ENCODE measurements around the gene OR6B2.

DNA sequence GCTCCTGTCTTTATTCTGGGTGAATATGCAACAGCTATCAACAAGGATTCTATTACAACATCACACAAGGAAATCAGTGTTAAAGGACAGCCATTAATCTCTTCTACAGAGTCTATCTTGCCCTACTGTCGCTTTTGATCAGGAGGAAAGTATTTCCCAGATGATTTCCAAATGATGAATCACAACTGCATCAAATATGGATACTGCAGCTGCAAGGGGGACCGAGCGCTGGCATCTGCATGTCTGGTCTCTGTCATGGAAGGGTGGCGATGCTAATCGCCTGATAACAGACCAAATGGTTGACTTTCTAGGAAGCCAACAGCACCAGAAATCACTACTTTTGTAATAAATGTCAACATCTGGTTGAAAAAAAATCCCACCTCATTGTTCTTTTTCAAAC, 44.3 kb upstream of the OR6B2 start:
- TF ChIP-seq, protein P1, sequence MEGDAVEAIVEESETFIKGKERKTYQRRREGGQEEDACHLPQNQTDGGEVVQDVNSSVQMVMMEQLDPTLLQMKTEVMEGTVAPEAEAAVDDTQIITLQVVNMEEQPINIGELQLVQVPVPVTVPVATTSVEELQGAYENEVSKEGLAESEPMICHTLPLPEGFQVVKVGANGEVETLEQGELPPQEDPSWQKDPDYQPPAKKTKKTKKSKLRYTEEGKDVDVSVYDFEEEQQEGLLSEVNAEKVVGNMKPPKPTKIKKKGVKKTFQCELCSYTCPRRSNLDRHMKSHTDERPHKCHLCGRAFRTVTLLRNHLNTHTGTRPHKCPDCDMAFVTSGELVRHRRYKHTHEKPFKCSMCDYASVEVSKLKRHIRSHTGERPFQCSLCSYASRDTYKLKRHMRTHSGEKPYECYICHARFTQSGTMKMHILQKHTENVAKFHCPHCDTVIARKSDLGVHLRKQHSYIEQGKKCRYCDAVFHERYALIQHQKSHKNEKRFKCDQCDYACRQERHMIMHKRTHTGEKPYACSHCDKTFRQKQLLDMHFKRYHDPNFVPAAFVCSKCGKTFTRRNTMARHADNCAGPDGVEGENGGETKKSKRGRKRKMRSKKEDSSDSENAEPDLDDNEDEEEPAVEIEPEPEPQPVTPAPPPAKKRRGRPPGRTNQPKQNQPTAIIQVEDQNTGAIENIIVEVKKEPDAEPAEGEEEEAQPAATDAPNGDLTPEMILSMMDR (IDR thresholded peaks at IDR 0.05 in 8 of 11, conservative IDR thresholded peaks at IDR 0.05 in 3 of 11): no peak
- TF ChIP-seq POLR2AphosphoS5 (IDR thresholded peaks at IDR 0.05): no peak

Data from spleen (tissue), 7 donors.